Activated CD8-positive, alpha-beta memory T cell treated with anti-CD3 and anti-CD28 coated beads, Interleukin-2, amount 50 U/mL, for 48 hours (primary cell): ENCODE data around the gene PLEKHG2.
A peak's percentile ranks its signal among the peaks of the same experiment; 100 is the strongest.

ENCODE experiments used
- DNase-seq: peaks from one replicate; pipeline ENCODE4 v3.0.0-alpha.2; 2020

Gene PLEKHG2

DNA sequence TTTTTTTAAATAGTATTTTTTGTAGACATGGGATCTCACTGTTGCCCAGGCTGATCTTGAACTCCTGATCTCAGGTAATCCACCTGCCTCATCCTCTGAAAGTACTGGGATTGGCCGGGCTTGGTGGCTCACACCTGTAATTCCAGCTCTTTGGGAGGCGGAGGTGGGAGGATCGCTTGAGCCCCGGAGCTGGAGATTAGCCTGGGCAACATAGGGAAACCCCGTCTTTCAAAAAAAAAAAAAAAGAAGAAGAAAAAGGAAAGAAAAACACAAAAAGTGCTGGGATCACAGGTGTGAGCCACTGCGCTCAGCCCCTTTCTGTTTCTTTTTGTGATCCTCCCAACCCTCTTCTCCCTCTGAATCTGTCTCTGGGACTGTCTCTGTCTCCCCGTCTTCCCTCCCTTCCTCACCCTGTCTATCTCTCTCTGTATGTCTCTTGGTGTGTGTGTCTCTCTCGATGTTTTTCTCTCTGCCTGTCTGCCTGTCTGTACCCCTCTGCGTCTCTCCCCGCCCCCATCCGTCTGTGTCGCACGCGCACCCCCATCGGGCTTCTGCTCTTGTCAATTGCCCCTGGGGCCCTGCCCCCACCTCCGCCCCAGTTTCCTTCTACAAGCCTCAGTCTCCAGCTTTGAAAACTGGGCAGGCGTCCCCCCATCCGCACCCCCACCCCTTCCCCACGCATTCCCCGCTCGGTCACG lies 6.4 kb upstream of the PLEKHG2 start:
- no peak for DNase-seq

DNA sequence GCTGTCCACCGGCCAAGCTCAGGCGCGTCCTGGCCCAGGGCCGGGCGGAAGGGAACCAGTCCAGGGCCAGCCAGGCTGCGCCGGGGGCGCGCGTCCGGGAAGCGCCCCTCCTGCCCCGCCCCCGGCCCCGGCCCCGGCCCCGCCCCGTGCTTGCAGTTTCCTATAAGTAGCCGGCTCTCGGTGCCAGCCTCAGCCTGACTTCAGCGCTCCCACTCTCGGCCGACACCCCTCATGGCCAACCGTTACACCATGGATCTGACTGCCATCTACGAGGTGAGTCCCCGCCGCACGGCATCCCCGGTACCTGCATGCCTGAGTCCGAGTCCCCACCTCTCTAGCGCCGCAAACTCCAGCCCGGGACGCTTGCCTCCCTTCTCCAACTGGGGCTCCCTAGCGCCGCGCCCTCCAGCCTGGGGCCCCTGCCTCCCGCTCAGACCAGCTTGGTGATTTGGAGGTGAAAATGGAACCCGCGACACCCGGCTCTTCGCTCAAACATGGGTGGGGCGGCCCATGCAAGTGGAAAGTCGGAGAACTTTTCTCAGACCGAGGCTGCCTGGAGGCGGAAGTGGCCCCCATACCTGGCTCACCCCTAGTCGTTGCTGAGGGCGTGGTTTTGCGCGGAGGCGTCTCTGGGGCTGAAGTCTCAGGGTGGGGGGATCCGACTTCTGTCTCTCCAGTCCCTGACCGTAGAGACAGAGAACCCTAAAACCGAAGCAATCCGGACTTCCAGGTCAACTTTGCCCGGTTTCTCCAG lies 5.6 kb upstream of the PLEKHG2 start, which contains the start of gene ZFP36:
Gene ZFP36 (plus strand): TSS at position 192 of the 754 bp plus-strand sequence. CDS start 58 bp downstream, at position 250.
- peak; percentile 95 for DNase-seq

DNA sequence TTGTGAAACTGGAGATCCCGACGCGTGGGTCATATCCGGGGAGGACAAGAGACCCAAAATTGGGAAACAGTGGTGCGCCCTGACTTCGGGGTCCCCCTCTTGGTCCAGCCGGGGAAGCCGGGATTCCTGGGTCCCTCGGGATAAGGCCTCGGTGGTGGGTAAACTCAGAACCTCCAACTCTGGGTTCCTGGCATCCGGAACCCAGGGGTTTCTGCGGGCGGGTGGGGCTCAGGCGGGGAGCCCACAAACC lies 5.1 kb upstream of the PLEKHG2 start:
- DNase-seq = no peak

DNA sequence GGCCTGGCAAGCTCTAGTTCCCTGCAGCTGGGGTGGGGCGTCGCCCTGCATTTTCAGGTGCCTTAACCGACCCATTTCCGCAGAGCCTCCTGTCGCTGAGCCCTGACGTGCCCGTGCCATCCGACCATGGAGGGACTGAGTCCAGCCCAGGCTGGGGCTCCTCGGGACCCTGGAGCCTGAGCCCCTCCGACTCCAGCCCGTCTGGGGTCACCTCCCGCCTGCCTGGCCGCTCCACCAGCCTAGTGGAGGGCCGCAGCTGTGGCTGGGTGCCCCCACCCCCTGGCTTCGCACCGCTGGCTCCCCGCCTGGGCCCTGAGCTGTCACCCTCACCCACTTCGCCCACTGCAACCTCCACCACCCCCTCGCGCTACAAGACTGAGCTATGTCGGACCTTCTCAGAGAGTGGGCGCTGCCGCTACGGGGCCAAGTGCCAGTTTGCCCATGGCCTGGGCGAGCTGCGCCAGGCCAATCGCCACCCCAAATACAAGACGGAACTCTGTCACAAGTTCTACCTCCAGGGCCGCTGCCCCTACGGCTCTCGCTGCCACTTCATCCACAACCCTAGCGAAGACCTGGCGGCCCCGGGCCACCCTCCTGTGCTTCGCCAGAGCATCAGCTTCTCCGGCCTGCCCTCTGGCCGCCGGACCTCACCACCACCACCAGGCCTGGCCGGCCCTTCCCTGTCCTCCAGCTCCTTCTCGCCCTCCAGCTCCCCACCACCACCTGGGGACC lies 4.6 kb upstream of the PLEKHG2 start:
- peak; percentile 80 for DNase-seq

DNA sequence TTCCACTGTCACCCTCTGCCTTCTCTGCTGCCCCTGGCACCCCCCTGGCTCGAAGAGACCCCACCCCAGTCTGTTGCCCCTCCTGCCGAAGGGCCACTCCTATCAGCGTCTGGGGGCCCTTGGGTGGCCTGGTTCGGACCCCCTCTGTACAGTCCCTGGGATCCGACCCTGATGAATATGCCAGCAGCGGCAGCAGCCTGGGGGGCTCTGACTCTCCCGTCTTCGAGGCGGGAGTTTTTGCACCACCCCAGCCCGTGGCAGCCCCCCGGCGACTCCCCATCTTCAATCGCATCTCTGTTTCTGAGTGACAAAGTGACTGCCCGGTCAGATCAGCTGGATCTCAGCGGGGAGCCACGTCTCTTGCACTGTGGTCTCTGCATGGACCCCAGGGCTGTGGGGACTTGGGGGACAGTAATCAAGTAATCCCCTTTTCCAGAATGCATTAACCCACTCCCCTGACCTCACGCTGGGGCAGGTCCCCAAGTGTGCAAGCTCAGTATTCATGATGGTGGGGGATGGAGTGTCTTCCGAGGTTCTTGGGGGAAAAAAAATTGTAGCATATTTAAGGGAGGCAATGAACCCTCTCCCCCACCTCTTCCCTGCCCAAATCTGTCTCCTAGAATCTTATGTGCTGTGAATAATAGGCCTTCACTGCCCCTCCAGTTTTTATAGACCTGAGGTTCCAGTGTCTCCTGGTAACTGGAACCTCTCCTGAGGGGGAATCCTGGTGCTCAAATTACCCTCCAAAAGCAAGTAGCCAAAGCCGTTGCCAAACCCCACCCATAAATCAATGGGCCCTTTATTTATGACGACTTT lies 3.9 kb upstream of the PLEKHG2 start:
- peak; percentile 71 for DNase-seq

DNA sequence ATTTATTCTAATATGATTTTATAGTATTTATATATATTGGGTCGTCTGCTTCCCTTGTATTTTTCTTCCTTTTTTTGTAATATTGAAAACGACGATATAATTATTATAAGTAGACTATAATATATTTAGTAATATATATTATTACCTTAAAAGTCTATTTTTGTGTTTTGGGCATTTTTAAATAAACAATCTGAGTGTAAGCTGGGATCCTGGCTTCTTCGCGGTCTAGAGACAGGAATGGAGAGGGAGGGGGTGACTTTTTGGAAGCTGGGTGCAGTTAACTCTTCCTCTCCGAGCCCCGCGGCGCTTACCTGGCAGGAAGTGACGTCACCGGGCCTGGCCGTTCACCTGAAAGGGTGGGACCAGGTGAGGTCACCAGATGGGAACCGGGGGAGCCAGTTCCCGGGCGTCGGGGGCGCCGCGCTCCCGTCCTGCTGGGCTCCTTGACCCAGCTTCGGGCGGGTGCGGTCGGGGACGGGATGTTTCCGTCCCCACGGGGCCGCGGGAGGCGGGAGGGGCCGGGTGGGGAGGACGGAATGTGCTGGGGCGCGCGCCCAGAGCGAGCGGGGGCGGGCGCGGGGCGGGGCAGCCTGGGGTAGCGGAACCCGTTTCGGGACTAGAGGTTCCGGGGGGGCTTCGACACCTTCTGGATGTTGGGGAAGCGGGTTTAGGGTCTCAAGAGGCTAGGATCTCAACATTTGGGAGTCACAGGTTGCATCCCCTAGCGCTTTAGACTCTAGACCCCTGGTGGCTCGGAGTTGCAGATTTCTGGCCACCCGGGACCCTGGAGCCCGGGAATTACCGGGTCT lies 3.1 kb upstream of the PLEKHG2 start:
- peak; percentile 93 for DNase-seq

DNA sequence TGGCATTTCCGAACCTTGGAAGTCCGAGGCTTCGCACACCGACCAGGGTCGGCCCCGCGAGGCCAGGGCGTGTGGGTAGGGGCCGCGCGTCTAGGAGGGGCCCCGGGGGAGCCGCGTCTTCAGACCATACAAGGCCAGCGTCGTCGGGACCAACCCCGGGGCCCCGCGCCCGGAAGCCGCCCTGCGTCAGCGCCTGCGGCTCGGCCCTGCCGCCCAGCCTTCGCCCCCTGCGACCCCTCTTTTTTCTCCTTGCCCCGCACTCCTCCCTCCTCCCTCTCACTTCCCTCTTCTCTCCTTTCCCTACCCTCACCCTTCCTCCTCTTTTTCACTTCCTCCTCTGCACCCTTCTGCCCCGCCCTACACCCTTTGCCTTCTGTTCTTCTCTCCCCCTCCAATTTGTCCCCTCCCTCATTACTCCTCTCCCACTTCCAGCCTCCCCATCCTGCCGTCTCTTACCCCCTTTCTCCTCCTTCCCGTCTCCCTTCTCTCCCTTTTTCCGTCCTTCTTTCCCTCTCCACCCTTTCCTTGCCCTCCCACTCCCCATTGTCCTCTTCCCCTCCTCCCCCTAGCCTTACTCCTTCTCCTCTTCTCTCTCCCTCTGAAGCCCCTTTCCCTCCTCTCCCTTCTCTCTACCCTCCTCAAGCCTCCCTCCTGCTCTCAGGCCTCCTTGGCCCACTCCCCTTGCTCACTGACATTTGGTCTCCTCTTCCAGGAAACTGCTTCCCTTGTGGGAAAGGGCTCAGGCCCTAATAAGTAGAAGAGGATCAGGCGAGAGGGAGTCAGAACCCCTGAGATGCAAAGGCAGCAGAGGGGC lies 2.2 kb upstream of the PLEKHG2 start:
- DNase-seq = peak; percentile 86

DNA sequence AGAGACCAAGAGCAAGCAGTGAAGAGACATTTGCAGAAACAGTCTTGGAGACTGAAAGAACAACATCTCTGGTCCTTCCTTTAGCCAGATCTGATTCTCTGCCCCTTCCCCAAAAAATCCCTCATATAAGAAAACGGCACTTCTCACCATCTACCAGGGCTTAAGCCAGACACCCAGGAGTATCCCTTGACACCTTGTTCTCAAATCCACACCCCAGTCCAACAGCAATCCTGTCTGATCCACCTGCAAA lies 1.7 kb upstream of the PLEKHG2 start:
- DNase-seq = no peak

DNA sequence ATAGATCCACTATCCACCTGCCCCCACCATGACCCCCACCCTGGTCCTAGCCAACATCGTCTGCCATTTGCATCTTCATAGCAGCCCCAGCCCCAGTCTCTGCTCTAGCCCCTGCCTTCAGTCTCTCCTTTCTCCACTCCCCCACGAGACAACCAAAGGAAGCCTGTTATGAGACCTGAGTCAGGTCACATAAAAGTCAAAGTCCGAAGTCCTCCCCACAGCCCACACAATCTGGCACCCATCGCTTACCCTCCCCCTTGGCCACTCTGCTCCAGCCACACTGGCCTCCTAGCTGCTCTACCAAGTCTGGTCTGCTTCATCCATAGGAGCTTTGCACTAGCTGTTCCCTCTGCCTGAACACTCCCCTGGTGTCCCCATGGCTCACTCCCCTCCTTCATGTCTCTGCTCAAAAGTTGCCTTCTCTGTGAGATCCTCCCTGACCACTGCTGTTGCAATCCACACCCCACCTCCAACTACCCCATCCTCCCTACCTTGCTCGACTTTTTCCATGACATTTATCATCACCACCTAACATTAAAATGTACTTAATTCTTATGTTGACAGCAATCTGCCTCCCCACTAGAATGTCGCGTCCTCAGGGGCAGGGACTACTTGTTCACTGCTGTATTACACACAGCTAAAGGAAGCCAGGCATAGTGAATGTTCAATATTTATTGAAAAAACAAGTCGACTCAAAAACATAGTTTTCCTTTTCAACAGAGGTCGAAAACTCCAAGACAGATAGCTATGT lies 1.2 kb upstream of the PLEKHG2 start:
- peak; percentile 65 for DNase-seq

DNA sequence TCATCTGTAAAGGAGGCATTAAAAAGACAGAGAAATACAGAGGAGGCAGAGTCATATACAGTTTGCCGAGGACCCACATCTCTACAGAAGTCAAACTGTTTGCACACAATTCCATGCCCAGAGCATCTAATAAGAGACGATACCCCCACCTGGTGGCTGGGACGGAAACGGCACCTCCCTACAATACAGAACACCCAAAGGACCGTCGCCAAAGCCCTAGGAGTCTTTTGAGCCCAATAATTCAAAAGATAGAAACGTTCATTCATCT lies 703 bp upstream of the PLEKHG2 start:
- DNase-seq = peak; percentile 90

DNA sequence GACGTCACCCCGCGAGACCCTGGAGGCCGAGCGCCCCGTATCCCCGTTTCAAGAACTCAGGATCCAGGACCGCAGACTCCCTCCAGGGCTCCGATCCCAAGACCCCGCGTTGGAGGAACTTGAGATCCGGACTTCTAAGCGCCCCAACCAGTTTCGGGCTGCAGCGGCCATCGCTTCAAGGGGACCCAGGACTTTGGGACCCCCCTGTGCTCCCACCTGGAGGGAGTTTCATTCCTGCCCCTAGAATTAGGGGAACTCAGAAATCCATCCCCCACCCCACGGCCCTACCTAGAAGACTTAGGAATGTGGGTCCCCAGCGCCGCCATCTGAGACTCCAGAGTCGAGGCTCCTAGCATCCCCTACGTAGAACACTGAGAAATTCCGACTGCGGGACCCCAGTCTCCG lies 400 bp downstream of the PLEKHG2 start:
- no peak for DNase-seq

DNA sequence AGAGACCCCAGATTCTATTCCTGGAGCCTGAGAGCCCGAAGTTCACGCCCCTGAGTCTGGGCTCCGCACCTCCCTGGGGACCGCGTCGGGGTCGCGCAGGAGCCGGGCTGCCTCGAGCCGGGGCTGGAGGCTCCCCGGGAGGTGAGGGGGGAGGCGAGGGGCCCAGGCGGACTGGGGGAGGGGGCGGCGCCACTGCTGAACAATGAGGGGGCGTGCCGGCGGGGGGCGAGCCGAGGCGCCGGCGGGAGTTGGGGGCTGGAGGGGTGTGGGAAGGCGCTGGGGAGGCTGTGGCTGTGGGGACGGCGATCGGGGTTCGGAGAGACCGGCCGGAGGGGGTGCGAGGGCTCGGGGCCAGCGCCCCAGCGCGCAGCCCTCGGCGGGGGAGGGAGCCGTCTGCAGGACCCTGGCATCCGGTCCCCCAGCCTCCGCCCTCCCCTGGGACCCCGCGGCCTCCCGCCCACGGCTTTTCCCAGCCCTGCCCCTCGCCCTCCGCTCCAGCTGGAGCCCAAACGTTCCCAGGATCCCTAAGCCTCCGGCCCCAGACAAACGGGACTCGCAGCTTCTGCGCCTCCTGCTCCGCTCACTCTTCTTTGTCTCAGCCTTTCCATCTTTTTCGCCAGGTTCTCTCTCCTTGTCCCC lies 922 bp downstream of the PLEKHG2 start:
- DNase-seq = peak; percentile 67

DNA sequence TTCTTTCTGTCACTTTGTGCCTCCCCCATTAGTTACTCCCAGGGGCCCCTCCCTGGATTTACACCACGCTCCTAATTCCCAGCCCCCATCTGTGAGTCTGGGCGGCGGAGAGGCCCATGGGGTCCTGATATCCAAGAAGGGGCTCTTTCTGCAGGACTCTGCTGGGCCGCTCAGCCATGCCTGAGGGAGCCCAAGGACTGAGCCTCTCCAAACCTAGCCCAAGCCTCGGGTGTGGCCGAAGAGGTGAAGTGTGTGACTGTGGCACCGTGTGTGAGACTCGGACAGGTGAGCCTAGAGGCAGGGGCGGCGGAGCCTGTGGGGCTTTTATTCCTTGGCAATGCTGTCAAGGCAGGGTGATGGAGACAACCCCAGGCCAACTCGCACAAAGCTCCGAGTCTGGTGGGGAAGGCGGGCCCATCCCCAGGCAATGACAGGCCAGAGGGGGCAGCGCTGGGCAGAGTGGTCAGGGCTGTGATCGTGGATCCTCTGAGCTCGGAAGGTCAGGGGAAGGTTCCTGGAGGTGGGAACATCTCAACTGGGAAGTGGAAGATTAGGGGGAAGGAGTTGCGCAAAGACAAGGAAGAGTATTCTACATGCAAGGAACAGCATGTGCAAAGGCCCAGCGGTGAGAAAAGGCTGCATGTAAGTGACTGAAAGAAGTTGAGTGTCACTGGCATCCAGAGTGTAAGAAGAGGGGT lies 1.6 kb downstream of the PLEKHG2 start:
- DNase-seq = peak; percentile 62

DNA sequence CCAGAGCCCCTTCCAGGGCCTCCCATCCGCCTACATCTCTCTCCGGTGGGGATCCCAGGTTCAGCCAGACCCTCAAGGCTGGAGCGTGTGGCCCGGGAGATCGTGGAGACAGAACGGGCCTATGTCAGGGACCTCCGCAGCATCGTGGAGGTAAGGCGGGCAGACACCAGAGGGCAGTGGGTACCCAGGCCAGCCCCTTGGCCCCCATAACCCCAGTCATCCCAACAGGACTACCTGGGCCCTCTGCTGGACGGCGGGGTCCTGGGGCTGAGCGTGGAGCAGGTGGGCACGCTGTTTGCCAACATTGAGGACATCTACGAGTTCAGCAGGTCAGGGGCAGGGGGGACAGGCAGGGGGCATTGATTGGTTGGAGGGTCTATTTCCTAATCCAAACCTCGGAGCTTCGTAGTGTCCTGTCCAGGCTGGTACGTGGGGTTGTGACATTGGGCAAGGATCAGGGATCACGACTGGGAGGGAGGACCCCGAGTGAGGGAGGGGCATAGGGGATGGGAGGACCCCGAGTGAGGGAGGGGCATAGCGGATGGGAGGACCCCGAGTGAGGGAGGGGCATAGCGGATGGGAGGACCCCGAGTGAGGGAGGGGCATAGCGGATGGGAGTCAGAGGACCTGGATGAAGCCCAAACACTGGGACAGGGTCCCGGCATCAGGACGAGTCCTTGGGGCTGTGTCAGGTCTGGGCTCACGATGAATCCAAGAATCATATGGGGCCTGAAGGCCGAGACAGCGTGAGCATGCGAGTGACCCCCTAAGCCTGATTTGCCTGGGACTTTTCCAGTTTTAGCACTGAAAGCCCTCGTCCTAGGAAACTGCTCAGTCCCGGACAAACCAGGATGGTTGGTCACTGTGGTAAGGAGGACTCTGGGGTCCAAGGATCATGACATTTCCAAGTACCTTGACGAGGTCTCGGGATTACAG lies 2.9 kb downstream of the PLEKHG2 start:
- DNase-seq = peak; percentile 50

DNA sequence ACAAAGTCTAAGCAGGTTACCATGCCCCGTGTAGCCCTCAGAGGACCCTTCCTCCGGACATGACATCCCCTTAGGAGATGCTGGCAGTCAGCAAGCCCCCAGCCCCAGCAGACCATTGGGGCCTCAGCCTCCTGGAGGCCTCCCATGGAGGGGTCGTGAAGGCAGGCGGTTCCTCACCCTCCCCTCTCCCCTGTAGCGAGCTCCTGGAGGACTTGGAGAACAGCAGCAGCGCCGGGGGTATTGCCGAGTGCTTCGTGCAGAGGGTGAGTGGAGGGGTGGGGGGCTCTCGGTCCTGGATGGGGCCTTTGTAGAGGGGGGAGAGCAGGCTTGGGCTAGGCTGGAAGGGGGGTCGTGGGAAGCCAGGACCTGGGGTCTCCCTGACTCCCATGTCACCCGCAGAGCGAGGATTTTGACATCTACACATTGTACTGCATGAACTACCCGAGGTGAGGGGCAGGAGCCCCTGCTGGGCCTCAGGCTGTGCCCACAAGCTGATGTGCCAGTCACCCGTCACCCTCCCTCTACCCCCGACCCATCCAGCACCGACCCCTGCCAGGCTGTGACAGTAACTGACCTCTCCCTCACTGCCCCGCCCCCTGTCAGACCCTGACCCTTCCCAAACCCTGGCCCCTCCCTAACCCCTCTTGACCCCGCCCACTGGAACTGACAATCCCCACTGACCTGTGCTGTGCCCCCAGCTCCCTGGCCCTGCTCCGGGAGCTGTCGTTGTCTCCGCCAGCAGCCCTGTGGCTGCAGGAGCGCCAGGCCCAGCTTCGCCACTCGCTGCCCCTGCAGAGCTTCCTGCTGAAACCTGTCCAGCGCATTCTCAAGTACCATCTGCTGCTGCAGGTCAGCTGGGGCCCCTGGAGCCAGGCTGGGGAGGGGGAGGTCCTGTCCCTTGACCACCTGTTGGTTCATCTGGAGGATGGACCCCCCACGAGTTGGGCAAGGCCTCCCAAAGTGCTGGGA lies 4.0 kb downstream of the PLEKHG2 start:
- DNase-seq = peak; percentile 51

DNA sequence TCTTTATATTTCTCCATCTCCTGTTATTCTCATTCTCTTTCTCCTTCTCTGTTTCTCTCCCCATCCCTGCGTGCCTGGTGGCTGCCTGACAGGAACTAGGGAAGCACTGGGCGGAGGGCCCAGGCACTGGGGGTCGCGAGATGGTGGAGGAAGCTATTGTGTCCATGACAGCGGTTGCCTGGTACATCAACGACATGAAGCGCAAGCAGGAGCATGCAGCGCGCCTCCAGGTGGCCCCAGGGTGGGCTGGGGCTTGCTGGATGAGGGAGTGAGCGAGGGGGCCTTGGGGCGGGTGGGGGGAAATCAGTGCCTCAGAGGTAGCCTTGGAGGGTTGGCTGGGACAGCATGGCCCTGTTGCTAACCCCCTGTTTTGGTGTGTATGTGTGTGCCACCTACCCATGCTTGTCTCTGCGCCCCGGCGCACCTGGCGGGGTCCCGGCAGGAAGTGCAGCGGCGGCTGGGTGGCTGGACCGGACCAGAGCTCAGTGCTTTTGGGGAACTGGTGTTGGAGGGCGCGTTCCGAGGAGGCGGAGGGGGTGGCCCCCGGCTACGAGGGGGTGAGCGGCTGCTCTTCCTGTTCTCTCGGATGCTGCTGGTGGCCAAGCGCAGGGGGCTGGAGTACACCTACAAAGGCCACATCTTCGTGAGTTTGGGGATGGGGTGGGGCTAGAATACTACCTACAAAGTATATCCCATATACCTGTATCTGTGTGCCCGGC lies 5.2 kb downstream of the PLEKHG2 start:
- DNase-seq = no peak

DNA sequence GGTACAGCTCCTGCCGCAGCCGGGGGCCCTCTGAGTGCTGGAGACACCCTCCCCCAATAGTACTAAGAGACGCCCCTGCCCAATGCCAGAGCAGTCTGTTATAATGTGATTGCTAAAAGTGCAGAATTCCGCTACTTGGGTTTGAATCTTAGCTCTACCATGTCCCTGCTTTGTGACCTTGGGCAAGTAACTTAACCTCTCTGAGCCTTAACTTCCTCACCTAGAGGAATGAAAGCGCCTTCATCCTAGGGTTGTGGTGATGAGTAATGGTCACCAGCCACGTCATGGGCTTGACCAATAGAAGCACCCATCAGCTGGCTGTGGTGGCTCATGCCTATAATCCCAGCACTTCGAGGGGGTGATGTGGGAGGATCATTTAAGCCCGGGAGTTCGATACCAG lies 6.5 kb downstream of the PLEKHG2 start:
- no peak for DNase-seq
